NT2/D1 (cell line): ENCODE results near the gene IGSF23.
"Not testable (repeated sequence)": the region's sequence is repeated elsewhere in the genome, so short reads cannot be mapped to it uniquely, and the experiment has no call there.

ENCODE experiments used
- DNase-seq: peaks from one replicate; pipeline ENCODE4 v3.0.0-alpha.2; 2011; ENCODE audit warnings: low read depth, low spot score
- H3K27me3 ChIP-seq: 2 replicates; pipeline ENCODE4 v1.6.0; 2011; ENCODE audit warnings: mild to moderate bottlenecking; ENCODE audit not compliant: insufficient read length, insufficient read depth
- H3K36me3 ChIP-seq: 2 replicates; pipeline ENCODE4 v1.6.1; 2011; ENCODE audit warnings: mild to moderate bottlenecking, low read length, mixed read lengths; ENCODE audit not compliant: insufficient read depth, insufficient read length
- H3K4me1 ChIP-seq: 2 replicates; pipeline ENCODE4 v1.5.1; 2011; ENCODE audit not compliant: insufficient read depth, insufficient read length
- H3K4me3 ChIP-seq: 2 replicates; pipeline ENCODE4 v1.5.1; 2011; ENCODE audit warnings: low read depth; ENCODE audit not compliant: insufficient read length
- H3K9ac ChIP-seq: 2 replicates; pipeline ENCODE4 v1.6.0; 2011; ENCODE audit warnings: low read depth; ENCODE audit not compliant: insufficient read length
- H3K9me3 ChIP-seq: 2 replicates; pipeline ENCODE4 v1.5.1; 2011; ENCODE audit warnings: mild to moderate bottlenecking, low read length; ENCODE audit not compliant: insufficient read depth
- SUZ12 ChIP-seq: IDR thresholded peaks from 2 replicates; pipeline ENCODE4 v1.6.1; 2011; ENCODE audit not compliant: insufficient read length, insufficient read depth; ENCODE audit errors: extremely low read depth
- YY1 ChIP-seq: IDR thresholded peaks from 2 replicates; pipeline ENCODE4 v1.6.1; 2011; ENCODE audit not compliant: insufficient read length, insufficient read depth
- ZNF274 ChIP-seq: IDR thresholded peaks from 2 replicates; pipeline ENCODE4 v1.6.1; 2011; ENCODE audit warnings: mild to moderate bottlenecking, low read depth, low read length

The IGSF23 gene

DNA sequence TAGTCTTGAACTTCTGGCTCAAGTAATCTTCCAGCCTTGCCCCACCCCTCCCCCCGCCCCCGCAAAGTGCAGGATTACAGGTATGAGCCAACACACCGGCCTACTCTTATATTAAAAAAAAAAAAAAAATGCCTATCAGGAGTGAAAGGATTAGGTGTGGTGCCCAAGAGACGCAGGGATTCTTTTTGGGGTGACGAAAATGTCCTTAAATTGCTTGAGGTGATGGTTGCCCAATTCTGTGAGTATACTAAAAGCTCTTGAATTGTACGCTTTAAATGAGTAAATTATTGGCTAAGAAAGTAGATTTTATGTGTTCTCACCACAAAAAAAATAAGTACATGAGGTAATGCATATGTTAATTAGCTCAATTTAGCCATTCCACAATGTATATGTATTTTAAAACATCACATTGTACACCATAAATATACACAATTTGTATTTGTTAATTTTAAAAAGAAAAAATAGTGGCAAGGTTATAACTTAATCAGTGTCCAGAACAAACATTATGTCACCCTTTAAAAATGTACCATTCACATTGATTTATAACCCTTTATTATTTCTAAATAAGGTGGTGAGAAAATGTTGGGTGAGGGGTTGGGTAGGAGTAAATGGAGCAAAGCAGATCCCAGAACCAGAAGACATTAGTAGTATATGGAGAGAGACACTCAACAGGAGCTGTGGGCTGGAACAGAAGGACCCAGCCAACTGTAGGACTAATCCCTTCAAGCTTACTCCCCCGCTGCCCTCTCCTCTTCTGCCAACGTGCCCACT, 3.9 kb downstream of the IGSF23 start:
- no peak for TF ChIP-seq SUZ12
- TF ChIP-seq ZNF274 = no peak
- no peak for TF ChIP-seq YY1
- no peaks in the 10 kb centered on the region for H3K27me3 ChIP-seq
- no peaks in the 10 kb centered on the region for H3K9me3 ChIP-seq
- no peak overlapping the region for H3K4me3 ChIP-seq
- no peaks in the 10 kb centered on the region for H3K4me1 ChIP-seq
- DNase-seq = no peak
- H3K36me3 ChIP-seq = no peaks in the 10 kb centered on the region
- no peak overlapping the region for H3K9ac ChIP-seq

DNA sequence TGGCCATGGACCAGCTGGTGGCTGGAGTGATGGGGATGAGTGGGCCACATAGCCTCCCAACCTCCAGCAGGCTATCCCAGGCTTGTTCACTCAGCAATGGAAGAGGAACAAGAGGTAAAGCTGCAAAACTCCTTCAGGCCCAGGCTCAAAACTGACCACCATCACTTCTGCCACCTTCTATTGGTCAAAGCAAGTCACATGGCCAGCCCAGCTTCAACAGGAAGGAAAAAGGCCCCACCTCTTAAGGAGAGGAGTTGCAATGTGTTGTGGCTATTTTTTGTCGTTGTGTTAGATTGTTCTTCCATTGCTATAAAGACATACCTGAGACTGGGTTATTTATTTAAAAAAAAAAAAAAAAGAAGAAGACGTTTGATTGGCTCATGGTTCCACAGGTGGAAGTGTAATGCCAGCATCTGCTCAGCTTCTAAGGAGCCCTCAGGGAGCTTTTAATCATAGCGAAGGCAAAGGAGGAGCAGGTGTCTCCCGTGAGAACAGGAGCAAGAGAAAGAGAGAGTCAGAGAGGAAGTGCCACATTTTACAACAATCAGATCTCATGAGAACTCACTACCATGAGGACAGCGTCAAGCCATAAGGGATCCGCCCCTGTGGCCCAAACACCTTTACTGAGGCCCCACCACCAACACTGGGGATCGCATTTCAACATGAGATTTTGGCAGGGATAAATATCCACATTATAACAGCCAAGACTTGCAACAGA, 5.4 kb downstream of the IGSF23 start:
- no peak for DNase-seq
- no peaks in the 10 kb centered on the region for H3K9me3 ChIP-seq
- TF ChIP-seq ZNF274 (no peak), YY1 (no peak), SUZ12 (no peak)
- no peaks in the 10 kb centered on the region for H3K27me3 ChIP-seq
- no peak overlapping the region for H3K9ac ChIP-seq
- no peaks in the 10 kb centered on the region for H3K36me3 ChIP-seq
- H3K4me3 ChIP-seq = no peak overlapping the region
- no peaks in the 10 kb centered on the region for H3K4me1 ChIP-seq

DNA sequence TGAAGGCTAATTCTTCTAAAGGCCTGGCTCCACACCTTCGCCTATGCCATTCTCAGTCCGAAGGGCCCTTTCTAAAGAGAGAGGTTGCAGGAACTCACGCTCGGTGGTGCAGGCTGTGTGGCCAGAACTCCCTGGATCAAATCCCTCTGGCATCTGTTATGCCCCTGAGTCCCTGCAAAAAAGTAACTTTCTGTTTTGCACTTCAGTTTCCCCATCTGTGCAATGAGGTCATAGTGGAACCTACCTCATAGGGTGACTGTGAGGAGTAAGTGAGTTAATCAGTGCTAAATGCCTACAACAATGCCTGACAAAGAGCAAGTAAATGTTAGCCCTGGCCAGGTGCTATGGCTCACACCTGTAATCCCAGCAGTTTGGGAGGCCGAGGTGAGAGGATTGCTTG, 7.3 kb downstream of the IGSF23 start:
- Histone ChIP-seq H3K4me1 (no peaks in the 10 kb centered on the region), H3K4me3 (no peak overlapping the region), H3K9me3 (peaks cover 4% of the 10 kb centered on the region; the same call in 1 of the 2 replicates), H3K27me3 (no peaks in the 10 kb centered on the region), H3K9ac (no peak overlapping the region), H3K36me3 (no peaks in the 10 kb centered on the region)
- TF ChIP-seq ZNF274 (no peak), SUZ12 (no peak), YY1 (no peak)
- no peak for DNase-seq

DNA sequence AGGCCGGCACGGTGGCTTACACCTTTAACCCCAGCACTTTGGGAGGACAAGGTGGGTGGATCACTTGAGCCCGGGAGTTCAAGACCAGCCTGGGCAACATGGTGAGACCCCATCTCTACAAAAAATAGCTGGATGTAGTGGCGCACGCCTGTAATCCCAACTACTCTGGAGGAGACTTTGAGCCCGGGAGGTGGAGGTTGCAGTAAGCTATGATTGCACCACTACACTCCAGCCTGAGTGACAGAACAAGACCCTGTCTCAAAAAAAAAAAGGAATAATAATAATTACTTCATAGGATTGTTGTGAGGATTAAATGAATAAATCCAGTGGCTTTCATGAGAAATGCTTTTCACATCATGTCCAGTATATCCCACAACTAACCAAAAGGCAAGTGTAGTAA, 8.0 kb downstream of the IGSF23 start:
- H3K4me3 ChIP-seq = no peak overlapping the region
- peaks cover 4% of the 10 kb centered on the region; the same call in 1 of the 2 replicates for H3K9me3 ChIP-seq
- no peak for DNase-seq
- H3K27me3 ChIP-seq = no peaks in the 10 kb centered on the region
- no peaks in the 10 kb centered on the region for H3K4me1 ChIP-seq
- no peaks in the 10 kb centered on the region for H3K36me3 ChIP-seq
- TF ChIP-seq ZNF274 = no peak
- no peak overlapping the region for H3K9ac ChIP-seq

DNA sequence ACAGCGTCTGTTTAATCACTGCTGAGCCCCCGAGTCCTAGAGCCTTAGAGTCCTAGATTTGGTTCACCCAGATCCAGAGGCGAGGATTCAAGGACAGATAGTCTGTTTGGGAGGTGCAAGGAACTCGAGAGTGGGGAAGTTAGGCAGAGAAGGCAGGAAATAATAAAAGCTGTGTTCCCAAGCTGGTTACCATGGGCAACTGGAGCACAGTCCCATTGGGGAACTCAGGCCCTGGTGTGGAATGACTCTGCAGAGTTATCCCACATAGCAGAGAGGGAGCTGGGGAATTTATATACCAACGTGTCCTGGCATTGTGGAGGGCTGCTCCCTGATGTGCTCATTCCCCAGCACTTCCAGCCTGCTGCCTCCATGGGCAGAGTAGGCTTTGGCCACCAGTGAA, 9.7 kb downstream of the IGSF23 start:
- H3K9me3 ChIP-seq = peaks cover 4% of the 10 kb centered on the region; the same call in 1 of the 2 replicates
- no peak for DNase-seq
- H3K27me3 ChIP-seq = no peaks in the 10 kb centered on the region
- no peaks in the 10 kb centered on the region for H3K36me3 ChIP-seq
- H3K9ac ChIP-seq = no peak overlapping the region
- no peak for TF ChIP-seq YY1
- H3K4me3 ChIP-seq = no peak overlapping the region
- no peaks in the 10 kb centered on the region for H3K4me1 ChIP-seq

DNA sequence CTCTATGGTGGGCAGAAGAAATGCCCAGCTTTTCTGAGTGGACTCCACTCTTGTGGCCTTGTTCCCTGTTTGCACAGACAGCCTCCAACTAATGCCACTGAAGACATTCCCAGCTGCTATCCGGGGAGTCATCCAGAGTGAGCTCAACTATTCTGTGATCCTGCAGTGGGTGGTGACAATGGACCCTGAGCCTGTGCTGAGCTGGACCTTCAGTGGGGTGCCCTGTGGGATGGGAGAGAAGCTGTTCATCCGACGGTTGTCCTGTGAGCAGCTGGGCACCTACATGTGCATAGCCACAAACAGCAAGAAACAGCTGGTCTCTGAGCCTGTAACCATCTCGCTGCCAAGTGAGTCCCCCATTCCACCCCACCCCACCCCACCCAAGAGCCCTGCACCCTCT, 10.3 kb downstream of the IGSF23 start:
- Histone ChIP-seq H3K27me3 (no peaks in the 10 kb centered on the region), H3K9me3 (peaks cover 4% of the 10 kb centered on the region; the same call in 1 of the 2 replicates), H3K9ac (no peak overlapping the region), H3K4me3 (no peak overlapping the region), H3K4me1 (no peaks in the 10 kb centered on the region), H3K36me3 (no peaks in the 10 kb centered on the region)
- DNase-seq = no peak
- TF ChIP-seq SUZ12 (no peak), ZNF274 (no peak), YY1 (no peak)

DNA sequence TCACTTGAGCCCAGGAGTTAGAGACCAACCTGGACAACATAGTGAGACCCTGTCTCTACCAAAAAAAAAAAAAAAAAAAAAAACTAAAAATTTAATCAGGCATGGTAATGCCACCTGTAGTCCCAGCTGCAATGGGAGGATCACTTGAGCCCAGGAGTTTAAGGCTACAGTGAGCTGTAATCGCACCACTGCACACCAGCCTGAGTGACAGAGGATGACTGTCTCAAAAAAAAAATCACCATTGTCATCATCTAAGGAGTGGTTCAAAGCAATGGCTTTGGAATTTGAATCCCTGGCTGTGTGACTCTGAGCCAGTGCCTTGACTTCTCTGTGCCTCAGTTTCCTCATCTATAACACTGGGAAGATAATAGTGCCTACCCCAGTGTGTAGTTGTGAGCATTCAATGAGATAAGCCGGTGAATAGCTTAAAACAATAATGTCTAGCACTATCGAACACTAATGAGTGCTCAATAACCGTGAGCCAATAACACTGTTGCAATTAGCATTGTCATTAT, 11.5 kb downstream of the IGSF23 start:
- peaks cover 4% of the 10 kb centered on the region; the same call in 1 of the 2 replicates for H3K9me3 ChIP-seq
- H3K36me3 ChIP-seq = no peaks in the 10 kb centered on the region
- no peaks in the 10 kb centered on the region for H3K4me1 ChIP-seq
- DNase-seq = no peak
- no peak overlapping the region for H3K9ac ChIP-seq
- no peaks in the 10 kb centered on the region for H3K27me3 ChIP-seq
- no peak for TF ChIP-seq ZNF274
- no peak overlapping the region for H3K4me3 ChIP-seq

DNA sequence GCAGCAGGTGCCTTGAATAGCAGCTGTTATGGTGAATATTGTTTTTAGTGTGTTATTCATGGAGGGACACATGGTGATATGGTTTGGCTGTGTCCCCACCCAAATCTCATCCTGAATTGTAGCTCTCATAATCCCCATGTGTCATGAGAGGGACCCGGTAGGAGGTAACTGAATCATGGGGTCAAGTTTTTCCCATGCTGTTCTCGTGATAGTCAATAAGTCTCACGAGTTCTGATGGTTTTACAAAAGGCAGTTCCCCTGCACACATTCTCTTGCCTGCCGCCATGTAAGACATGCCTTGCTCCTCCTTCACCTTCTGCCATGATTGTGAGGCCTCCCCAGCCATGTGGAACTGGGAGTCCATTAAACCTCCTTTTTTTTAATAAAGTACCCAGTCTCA, 12.3 kb downstream of the IGSF23 start:
- not testable (repeated sequence) for DNase-seq, H3K27me3 ChIP-seq, H3K9ac ChIP-seq, H3K4me1 ChIP-seq, H3K36me3 ChIP-seq, H3K9me3 ChIP-seq, H3K4me3 ChIP-seq
